ENCODE results near the gene LCK. TPM values are rescaled to one million over a fixed set of nuclear protein-coding genes. Genes with fewer than 3 reads are reported as not detected.

LCK gene
- polyA plus RNA-seq, 1 experiment: 0.11 TPM

GRCh38 chr1:32299327-32299726, 48.3 kb downstream of the LCK start:
- ChIA-PET CTCF (interaction anchor here (1.4 kb wide), 1 partner anchor 17 kb away, joined by 3 read pairs; no protein-coding TSS in a partner anchor), POLR2A (no interaction called here)
- Histone ChIP-seq H3K27me3 (ENCODE audit: control insufficient read depth, insufficient read depth, low read length) (no peaks in the 10 kb centered on the region), H3K4me3 (ENCODE audit: low read depth, low read length) (no peak overlapping the region), H3K36me3 (ENCODE audit: control insufficient read depth, insufficient read depth, low read length) (peaks cover 9% of the 10 kb centered on the region)
- TF ChIP-seq CTCF (IDR thresholded peaks at IDR 0.05; ENCODE audit: insufficient read depth, low read depth, low read length): no peak
- no peak for DNase-seq (ENCODE audit: low read depth)

GRCh38 chr1:32303358-32303757, 52.3 kb downstream of the LCK start:
- no peaks in the 10 kb centered on the region for H3K27me3 ChIP-seq (ENCODE audit: control insufficient read depth, insufficient read depth, low read length)
- peaks cover 9% of the 10 kb centered on the region for H3K36me3 ChIP-seq (ENCODE audit: control insufficient read depth, insufficient read depth, low read length)
- ChIA-PET CTCF (interaction anchor here (0.8 to 2.6 kb wide), 3 partner anchors 33 to 88 kb away, joined by 3 to 7 read pairs (median 3); partner anchors contain the start of genes FAM167B and MARCKSL1), POLR2A (no interaction called here)
- no peak for TF ChIP-seq CTCF (IDR thresholded peaks at IDR 0.05; ENCODE audit: insufficient read depth, low read depth, low read length)
- H3K4me3 ChIP-seq (ENCODE audit: low read depth, low read length): no peak overlapping the region
- DNase-seq (ENCODE audit: low read depth): no peak

- POLR2A ChIA-PET: no interaction called here
- H3K27me3 ChIP-seq (ENCODE audit: control insufficient read depth, insufficient read depth, low read length): no peaks in the 10 kb centered on the region
- H3K36me3 ChIP-seq (ENCODE audit: control insufficient read depth, insufficient read depth, low read length): peaks cover 9% of the 10 kb centered on the region
- CTCF ChIA-PET: interaction anchor here (0.8 to 2.6 kb wide), 4 partner anchors 13 to 88 kb away, joined by 3 to 7 read pairs (median 3); partner anchors contain the start of genes FAM167B and MARCKSL1
- no peak overlapping the region for H3K4me3 ChIP-seq (ENCODE audit: low read depth, low read length)
- no peak for DNase-seq (ENCODE audit: low read depth)
- TF ChIP-seq CTCF (IDR thresholded peaks at IDR 0.05; ENCODE audit: insufficient read depth, low read depth, low read length): no peak
Observed at GRCh38 chr1:32303997-32304622, 53.0 kb downstream of the LCK start.

GRCh38 chr1:32305310-32305709, 54.2 kb downstream of the LCK start:
- no peak for TF ChIP-seq CTCF (IDR thresholded peaks at IDR 0.05; ENCODE audit: insufficient read depth, low read depth, low read length)
- Histone ChIP-seq H3K36me3 (ENCODE audit: control insufficient read depth, insufficient read depth, low read length) (peaks cover 9% of the 10 kb centered on the region), H3K27me3 (ENCODE audit: control insufficient read depth, insufficient read depth, low read length) (no peaks in the 10 kb centered on the region), H3K4me3 (ENCODE audit: low read depth, low read length) (no peak overlapping the region)
- DNase-seq (ENCODE audit: low read depth): no peak
- ChIA-PET POLR2A (interaction anchor here (0.7 kb wide), 1 partner anchor 233 kb away, joined by 9 read pairs; the partner anchor contains the start of gene TMEM39B), CTCF (no interaction called here)

GRCh38 chr1:32307324-32307723, 56.3 kb downstream of the LCK start:
- no peak for TF ChIP-seq CTCF (IDR thresholded peaks at IDR 0.05; ENCODE audit: insufficient read depth, low read depth, low read length)
- POLR2A ChIA-PET: interaction anchor here (0.7 kb wide), 1 partner anchor 15 kb away, joined by 3 read pairs; no protein-coding TSS in a partner anchor
- no peak for DNase-seq (ENCODE audit: low read depth)
- Histone ChIP-seq H3K36me3 (ENCODE audit: control insufficient read depth, insufficient read depth, low read length) (peaks cover 9% of the 10 kb centered on the region), H3K4me3 (ENCODE audit: low read depth, low read length) (no peak overlapping the region), H3K27me3 (ENCODE audit: control insufficient read depth, insufficient read depth, low read length) (no peaks in the 10 kb centered on the region)
- CTCF ChIA-PET: interaction anchor here (0.6 to 2.1 kb wide), 5 partner anchors 9 to 60 kb away, joined by 3 to 6 read pairs (median 4); partner anchors contain the start of gene FAM167B

Data from BJ (cell line).